ENCODE data around the gene CCDC171.

DNA sequence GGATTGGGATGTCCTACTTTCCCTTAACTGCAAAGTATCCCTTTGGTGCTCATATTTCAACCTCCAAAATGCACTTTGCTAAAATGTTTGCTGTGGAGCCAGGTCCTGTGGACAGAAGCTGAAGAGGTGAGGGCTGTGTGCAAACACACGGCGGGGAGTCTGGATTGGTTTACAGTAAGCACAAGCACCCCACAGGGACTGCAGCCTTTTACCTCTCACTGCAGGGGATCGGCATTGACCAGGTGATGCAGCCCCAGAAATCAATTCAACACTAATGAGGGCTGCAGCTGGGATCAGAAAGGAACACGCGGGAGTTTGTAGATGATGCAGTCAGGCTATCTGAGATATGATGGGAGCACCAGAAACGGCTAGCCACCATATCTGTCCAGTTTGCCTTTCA, 450.9 kb downstream of the CCDC171 start:
- TF ChIP-seq, protein P1, sequence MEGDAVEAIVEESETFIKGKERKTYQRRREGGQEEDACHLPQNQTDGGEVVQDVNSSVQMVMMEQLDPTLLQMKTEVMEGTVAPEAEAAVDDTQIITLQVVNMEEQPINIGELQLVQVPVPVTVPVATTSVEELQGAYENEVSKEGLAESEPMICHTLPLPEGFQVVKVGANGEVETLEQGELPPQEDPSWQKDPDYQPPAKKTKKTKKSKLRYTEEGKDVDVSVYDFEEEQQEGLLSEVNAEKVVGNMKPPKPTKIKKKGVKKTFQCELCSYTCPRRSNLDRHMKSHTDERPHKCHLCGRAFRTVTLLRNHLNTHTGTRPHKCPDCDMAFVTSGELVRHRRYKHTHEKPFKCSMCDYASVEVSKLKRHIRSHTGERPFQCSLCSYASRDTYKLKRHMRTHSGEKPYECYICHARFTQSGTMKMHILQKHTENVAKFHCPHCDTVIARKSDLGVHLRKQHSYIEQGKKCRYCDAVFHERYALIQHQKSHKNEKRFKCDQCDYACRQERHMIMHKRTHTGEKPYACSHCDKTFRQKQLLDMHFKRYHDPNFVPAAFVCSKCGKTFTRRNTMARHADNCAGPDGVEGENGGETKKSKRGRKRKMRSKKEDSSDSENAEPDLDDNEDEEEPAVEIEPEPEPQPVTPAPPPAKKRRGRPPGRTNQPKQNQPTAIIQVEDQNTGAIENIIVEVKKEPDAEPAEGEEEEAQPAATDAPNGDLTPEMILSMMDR (conservative IDR thresholded peaks at IDR 0.05), result no peak
- no peak for TF ChIP-seq EZH2 (IDR thresholded peaks at IDR 0.05; ENCODE audit: low read depth)

Measured in PC-9 (cell line).